MV-4-11 (cell line): ENCODE results near the gene GVQW3.
"Not testable (repeated sequence)": the region's sequence is repeated elsewhere in the genome, so short reads cannot be mapped to it uniquely, and the experiment has no call there.

Experiments
- DNase-seq: peaks from one replicate; lab custom pipeline; 2025; lab: John Stamatoyannopoulos, UW

The GVQW3 gene

DNA sequence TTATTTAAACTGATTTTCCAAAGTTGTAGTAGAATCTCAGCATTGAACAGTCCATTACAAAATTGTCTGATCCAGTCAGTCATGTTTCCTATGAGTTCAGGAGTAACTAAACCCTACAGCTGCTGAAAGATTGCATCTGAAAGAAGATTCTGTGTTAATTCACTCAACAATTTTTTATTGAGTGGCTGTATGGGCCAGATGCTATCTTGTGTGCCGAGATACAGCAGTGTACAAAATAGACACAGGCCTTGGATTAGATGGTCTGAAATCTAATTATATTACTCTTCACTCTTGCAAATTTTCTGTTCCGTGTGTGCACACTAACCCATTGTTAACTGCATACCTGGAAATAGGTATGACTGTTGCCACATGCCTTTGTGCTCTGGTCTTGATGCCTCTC lies 7.3 kb downstream of the GVQW3 start:
- no peak for DNase-seq

DNA sequence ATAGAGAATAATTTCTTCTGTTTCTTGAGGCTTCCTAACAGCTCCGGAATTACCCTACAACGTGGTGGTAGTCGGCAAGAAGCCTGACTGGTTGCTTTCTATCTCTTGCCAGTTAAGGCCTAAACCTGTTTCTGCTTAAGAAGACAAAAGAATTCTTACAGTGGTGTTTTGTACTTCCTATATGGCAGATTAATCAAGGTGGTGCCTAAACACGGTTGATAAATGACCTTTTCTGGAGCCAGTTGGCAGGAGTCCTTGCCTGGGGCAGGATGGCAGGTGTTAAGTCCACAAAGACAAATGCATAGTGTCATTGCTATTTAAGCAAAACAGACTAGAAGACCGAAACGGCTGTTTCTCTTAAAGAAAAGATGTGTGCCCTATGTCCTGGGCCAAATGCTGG lies 9.9 kb downstream of the GVQW3 start:
- no peak for DNase-seq

- no peak for DNase-seq
Measured at GRCh38 chr11:76391811-76392475, 10.8 kb downstream of the GVQW3 start.

DNA sequence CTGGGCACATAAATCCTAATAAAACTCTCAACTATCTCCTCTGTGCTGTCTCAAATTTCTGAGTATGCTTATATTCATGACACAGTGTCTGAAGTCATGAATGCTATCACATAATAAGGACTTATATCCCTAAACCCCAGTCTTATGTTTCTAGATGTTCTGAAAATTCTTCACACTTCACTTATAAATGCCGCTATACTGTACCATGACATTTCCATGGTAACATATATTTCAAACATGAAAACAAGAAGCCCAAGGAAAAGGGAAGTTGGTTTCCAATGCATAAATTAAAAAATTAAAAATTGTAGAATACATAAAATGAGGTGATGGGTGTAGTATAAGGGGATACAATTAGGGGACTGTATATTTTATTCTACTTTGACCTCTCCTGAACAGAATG lies 11.7 kb downstream of the GVQW3 start:
- peak; percentile 64 for DNase-seq

DNA sequence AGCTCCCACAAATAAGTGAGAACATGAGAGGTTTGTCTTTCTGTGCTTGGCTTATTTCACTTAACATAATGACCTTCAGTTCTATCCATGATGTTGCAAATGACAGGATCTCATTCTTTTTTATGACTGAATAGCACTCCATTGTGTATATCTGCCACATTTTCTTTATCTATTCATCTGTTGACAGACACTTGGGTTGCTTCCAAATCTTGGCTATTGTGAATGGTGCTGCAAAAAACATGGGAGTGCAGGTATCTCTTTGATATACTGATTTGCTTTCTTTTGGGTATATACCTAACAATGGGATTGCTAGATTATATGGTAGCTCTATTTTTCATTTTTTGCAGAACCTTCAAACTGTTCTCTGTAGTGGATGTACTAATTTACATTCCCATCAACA lies 13.3 kb downstream of the GVQW3 start:
- DNase-seq = no peak

DNA sequence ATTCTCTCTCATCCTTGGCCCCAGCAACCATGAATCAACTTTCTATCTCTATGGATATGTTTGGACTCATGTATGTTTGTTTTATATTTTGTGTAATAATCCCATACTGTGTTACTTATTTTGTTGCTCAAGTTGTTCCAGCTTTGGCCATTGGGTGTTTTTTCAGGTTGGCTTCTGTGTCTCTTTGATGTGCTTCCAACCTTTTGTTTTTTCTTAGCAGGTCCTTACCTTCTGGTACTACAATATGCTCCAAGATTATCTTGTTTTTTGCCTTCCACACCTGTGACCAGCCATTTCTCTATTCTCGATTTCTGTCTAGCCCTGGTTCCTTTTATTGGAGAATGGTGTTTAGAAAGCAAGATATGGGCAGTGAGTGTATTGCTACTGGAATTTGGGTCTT lies 14.2 kb downstream of the GVQW3 start:
- no peak for DNase-seq

DNA sequence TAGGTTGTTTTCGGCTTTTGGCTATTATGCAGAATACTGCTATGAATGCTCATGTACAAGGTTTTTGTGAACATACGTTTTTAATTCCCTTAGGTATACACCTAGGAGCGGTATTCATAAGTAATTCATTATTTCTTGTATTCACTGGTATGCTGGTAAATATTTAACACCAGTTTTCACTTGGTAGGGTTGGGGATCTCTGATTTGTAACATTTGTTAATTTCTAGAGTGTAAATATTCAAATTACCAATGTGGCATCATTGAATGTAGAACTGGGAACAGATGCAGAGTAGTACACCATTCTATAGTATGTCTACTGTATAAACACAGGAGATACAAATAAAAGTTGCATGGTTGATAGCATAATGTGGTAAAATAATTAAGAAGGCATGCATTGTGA lies 16.3 kb downstream of the GVQW3 start:
- no peak for DNase-seq

DNA sequence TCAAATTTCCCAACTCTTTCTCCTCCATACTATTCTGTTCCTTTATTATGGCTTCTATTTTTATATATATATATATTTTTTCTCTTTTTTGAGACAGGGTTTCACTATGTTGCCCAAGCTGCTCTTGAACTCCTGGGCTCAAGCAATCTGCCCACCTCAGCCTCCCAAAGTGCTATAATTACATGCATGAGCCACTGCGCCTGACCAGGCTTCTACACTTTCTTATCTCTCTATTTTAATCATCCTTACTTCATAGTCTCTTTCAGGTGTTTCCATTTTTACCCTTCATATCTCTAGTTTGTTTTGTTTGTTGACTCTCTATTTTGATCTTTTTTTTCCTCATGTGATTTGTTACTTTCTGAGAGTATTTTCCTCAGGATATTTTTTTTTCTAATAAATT lies 19.8 kb downstream of the GVQW3 start:
- DNase-seq = no peak

- not testable (repeated sequence) for DNase-seq
Measured at GRCh38 chr11:76401484-76401883, 20.4 kb downstream of the GVQW3 start.

DNA sequence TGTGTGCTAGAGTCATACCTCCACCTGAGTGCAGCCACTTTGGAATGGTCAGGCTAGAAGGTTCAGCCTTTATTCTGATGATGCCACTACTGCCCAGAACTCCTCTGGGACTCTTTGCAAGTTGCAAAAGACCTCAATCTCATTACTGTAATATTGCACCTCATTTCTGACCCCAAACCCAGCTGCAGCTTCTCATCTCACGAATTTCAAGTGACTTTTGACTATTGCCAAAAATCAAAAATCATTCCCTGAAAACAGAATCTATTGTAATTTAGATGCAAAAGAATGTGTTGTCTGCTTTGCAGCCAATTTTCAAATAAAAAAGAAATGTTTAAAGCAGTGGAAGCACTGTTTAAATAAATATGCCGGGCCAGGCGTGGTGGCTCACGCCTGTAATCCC lies 25.2 kb downstream of the GVQW3 start:
- no peak for DNase-seq

DNA sequence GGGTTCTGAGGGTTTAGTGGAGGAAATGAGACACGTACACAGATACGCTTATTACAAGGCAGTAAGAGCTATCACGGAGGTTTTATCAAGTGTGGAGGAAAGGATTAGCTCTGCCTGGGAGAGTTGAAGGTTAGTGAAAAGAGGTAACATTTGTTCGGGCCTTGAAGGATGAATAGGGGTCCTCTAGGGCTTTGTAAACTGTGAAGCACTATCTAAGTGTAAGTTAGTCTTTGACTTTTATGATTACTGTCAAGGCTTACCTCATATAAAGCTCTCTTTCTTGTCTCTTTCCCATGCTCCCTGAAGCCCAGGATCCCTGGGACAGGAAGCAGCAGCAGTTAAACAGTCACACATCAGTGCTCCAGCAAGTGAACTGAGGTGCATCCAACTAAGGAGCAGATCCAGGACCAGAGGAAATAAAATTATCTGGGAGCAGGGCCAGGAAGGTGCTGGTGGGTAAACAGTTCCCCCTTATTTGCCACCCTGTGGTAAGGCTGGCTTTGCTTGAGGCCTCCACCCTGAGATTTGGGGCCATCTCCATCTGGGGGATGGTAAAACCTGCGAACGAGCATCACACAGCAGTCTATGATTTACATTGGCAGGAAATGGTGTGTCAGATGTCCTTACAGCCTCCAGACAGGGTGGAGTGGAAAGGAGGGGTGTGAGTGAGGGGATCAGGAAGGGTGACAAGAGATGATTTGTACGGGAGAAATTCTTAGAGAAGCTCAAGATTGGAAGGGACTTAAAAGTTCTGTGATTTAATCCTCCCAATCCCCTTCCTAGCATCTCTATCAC lies 27.2 kb downstream of the GVQW3 start:
- DNase-seq = no peak

GRCh38 chr11:76410851-76411357 lies 29.8 kb downstream of the GVQW3 start:
- DNase-seq = no peak

- DNase-seq = no peak
Measured at GRCh38 chr11:76415073-76415472, 34.0 kb downstream of the GVQW3 start.

DNA sequence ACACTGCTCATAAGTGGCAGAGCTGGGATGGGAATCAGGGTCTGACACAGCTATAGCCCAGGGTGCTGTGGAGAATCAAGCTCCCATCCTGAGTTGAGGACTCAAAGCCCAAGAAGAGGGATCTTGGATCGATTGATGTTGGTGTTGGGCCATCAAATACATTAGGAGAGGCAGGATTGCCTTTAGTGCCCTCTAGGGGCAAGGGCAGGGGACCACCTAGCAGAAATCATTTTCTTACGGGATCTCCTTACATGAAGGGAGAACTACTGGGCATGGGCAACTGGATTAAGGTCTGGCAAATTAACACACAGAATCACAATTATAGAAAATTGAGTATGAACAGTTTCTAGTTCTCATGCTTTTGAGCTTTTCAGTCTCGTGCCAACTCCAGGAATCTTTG lies 38.8 kb downstream of the GVQW3 start:
- DNase-seq = peak; percentile 30

GRCh38 chr11:76424379-76424778 lies 43.3 kb downstream of the GVQW3 start:
- DNase-seq = no peak

DNA sequence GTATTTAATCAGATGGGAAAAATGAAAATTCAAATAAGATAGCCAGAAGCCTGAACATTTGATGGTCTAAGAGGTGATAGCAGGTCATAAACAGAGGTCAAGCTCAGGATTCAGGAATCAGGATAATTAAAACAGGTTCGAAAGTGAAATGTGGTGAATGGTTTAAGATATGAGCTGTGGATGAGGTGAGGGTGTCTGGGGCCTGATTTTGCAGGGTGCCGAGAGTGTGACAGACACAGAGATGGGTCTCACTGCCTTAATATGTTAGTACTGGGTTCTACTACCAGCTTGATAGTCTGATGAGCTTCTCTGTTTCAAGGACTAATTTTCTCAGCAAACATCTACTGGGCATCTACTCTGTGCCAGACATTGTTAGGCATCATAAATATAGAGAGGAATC lies 43.8 kb downstream of the GVQW3 start:
- DNase-seq = no peak

- no peak for DNase-seq
Measured at GRCh38 chr11:76426660-76427059, 45.5 kb downstream of the GVQW3 start.

GRCh38 chr11:76436020-76436419 lies 54.9 kb downstream of the GVQW3 start:
- no peak for DNase-seq

DNA sequence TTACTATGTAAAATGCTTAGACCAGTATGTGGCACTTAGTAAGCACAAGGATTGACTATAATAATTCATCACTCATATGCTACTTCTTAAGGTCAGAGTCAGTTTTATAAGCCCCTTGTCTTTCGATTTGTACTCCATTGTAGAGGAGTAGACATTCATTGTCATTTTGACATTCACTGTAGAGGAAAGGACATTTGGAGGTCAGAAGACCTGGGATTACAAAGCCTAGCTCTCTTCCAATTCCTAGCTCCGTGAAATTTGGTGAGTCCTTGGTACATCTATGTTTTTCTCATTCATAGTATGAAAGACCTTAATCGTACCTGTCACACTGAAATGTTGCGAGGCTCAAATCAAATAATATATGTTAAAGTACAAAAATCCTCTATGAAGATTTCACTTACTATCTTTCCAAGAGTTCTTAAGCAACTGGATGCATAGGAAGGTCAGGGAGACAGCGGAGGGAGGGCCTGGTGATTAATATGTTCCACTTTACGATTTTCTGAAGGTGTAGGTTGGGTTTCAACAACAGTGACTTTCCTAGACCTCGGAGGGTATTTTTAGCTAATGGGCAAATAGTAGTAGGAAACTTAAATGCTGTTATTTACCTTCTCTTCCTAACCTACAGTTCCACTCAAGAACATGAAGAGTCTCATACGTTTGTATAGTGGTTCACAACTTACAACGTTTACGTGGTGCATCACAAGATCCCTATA lies 62.3 kb downstream of the GVQW3 start:
- DNase-seq = no peak

DNA sequence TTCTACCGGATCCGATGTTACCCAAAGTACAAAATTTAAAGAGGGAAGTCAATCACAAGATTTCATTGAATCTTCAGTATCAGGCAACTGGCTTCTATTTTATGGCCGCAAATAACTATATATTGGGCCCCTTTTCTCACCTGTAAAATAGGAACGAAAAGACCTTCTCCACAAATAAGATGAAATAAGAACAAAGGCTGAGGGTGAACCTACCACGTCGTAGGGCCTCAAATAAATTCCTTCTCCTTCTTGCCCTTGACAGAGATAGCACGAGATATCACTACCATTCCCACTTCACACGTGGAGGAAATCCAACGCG lies 62.9 kb downstream of the GVQW3 start:
- no peak for DNase-seq

DNA sequence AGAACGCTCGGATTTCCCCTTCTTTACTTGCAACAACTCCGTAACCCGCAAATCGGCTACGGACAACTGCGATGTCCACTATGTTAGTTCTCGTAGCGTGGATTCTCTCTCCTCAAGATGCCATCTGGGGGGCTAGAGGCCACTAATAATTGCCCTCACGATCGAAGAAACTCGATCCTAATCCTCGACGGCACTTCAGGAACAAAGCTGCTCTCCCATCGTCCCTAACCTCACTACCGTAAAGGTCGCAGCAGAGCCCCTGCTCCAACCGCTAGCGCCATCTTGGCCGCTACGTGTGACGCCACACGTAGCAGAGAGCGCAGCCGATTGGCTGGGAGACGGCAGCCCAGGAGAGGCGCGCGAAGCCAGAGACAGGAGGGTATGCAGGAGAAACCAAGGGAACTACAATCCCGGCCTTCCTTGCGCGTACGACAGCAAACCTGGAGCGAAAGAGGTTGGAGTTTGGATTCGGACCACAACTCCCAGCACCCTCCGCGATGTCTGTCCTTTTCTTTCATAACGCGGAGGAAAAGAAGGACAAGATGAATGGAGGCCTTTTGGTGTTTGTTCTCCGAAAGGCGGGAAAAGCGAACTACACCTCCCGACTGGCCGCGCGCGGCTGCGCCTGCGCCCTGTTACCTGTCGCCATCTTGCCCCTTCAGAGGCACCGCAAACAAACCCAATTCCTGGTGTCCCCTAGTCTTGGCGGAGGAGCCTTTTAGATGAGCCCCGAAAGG lies 63.4 kb downstream of the GVQW3 start, which contains the start of gene EMSY:
Gene EMSY (plus strand): TSS at position 635 of the 737 bp plus-strand sequence. CDS start 1,921 bp downstream, outside the sequence.
- peak; percentile 99 for DNase-seq
